Colonic mucosa (tissue), 4 donors: ENCODE results near the gene WDR26. TPM values are rescaled to one million over a fixed set of nuclear protein-coding genes. Genes with fewer than 3 reads are reported as not detected.
"Not testable (repeated sequence)": the region's sequence is repeated elsewhere in the genome, so short reads cannot be mapped to it uniquely, and the experiment has no call there.

Source experiments
- DNase-seq: peaks from one replicate; pipeline ENCODE4 v3.0.0-alpha.2; 2020
- H3K27ac ChIP-seq: fragments of 200-600 bp; one replicate; pipeline ENCODE4 v1.8.0; 2021
- H3K27me3 ChIP-seq: fragments of 200-600 bp; one replicate; pipeline ENCODE4 v1.8.0; 2021
- H3K36me3 ChIP-seq: fragments of 200-600 bp; one replicate; pipeline ENCODE4 v1.8.0; 2021
- H3K4me1 ChIP-seq: fragments of 200-600 bp; one replicate; pipeline ENCODE4 v1.8.0; 2021; ENCODE audit warnings: mild to moderate bottlenecking
- H3K4me3 ChIP-seq: fragments of 200-600 bp; one replicate; pipeline ENCODE4 v1.8.0; 2021
- H3K9ac ChIP-seq, 2 donors: one replicate each; pipeline ENCODE4 v1.7.0; 2013; ENCODE audit warnings: control low read depth in 2 of 2, low read depth in 2 of 2, low read length in 2 of 2
- H3K9me3 ChIP-seq: fragments of 200-600 bp; one replicate; pipeline ENCODE4 v1.8.0; 2021
- intact Hi-C: fragments of 100-400 bp; cut with DNase I; formaldehyde crosslinking; loops from one replicate; pipeline ENCODE4 v1.14.1; 2022
- total RNA-seq, 2 donors: library from RNA; stranded (reverse); fragmentation: NEBNext Ultra II Directional in 1 of 2; extraction: Animal tissue kit (Norgen Biotek cat#: 25700) in 1 of 2; gene quantifications; one replicate each; pipeline ENCODE4 v1.2.1, GENCODE V29; 2021
- TF ChIP-seq, protein P1 (sequence below): fragments of 200-600 bp; IDR thresholded peaks from one replicate; pipeline ENCODE4 v1.8.0; 2022; ENCODE audit warnings: antibody characterized with exemption, mild to moderate bottlenecking
- donor health status: healthy.
- donor health status: DM: no; HTN: no; CAD: no.
- donor health status: DM: no; HTN: no; CAD: no.

Gene WDR26
- total RNA-seq, 2 donors from 2014 or later = 53.5 to 78.4 TPM

DNA sequence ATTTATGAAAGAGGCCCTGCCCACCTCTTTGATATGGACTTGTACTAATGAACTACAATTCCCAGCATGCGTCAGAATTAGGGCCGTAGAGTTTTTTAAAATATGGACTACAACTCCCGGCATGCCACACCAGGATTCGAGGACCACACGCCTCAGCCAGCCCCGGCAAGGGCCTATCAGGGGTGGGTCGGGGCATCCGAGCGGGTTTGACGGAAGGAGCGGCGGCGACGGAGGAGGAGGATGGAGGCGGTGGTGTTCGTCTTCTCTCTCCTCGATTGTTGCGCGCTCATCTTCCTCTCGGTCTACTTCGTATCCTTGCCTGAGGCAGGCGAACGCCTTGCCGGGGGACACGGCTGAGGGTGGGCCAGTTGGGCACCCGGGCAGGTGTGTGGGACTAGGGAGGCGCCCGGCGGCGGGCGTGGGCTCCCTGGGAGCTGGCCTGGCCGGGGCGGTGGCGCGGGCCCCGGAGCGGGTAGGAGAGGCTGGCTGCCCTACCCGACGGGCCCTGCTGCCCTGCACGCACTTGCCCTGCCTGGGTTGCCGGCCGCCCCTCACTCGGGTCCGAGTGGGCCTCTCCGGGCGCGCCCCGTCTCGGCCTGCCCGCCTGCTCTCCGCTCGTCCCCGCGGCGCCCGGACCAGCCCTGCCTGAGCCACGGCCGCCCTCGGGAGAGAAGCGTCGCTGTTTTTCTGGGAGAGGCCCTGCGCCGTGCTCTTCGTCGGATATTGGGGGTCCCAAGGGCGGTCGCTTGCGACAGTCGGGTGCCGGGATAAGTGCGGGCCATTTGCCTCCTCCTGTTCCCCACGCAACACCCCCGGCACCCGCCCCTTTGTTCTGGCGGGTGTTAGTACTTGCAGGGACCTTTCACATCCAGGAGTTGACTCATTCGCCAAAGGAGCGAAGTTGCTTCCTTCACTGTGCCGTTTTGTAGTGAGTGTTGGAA is 77.6 kb downstream of the WDR26 start, which contains the start of gene CNIH4:
Gene CNIH4 (plus strand): TSS at position 195 of the 941 bp plus-strand sequence. CDS start 46 bp downstream, at position 241.
- TF ChIP-seq, protein P1, sequence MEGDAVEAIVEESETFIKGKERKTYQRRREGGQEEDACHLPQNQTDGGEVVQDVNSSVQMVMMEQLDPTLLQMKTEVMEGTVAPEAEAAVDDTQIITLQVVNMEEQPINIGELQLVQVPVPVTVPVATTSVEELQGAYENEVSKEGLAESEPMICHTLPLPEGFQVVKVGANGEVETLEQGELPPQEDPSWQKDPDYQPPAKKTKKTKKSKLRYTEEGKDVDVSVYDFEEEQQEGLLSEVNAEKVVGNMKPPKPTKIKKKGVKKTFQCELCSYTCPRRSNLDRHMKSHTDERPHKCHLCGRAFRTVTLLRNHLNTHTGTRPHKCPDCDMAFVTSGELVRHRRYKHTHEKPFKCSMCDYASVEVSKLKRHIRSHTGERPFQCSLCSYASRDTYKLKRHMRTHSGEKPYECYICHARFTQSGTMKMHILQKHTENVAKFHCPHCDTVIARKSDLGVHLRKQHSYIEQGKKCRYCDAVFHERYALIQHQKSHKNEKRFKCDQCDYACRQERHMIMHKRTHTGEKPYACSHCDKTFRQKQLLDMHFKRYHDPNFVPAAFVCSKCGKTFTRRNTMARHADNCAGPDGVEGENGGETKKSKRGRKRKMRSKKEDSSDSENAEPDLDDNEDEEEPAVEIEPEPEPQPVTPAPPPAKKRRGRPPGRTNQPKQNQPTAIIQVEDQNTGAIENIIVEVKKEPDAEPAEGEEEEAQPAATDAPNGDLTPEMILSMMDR = no peak
- Histone ChIP-seq H3K4me1 (peaks cover 10% of the 10 kb centered on the region), H3K27ac (peak within 1 kb of the TSS; percentile 93), H3K36me3 (no peaks in the 10 kb centered on the region), H3K27me3 (no peaks in the 10 kb centered on the region), H3K9ac (peak within 1 kb of the TSS; percentile 84 to 87), H3K4me3 (peak within 1 kb of the TSS; percentile 87), H3K9me3 (no peaks in the 10 kb centered on the region)
- intact Hi-C loops = loop anchor here (5.0 kb wide), 1 partner anchor 75 kb away; the partner anchor contains the start of gene WDR26
- peak; percentile 95 for DNase-seq

DNA sequence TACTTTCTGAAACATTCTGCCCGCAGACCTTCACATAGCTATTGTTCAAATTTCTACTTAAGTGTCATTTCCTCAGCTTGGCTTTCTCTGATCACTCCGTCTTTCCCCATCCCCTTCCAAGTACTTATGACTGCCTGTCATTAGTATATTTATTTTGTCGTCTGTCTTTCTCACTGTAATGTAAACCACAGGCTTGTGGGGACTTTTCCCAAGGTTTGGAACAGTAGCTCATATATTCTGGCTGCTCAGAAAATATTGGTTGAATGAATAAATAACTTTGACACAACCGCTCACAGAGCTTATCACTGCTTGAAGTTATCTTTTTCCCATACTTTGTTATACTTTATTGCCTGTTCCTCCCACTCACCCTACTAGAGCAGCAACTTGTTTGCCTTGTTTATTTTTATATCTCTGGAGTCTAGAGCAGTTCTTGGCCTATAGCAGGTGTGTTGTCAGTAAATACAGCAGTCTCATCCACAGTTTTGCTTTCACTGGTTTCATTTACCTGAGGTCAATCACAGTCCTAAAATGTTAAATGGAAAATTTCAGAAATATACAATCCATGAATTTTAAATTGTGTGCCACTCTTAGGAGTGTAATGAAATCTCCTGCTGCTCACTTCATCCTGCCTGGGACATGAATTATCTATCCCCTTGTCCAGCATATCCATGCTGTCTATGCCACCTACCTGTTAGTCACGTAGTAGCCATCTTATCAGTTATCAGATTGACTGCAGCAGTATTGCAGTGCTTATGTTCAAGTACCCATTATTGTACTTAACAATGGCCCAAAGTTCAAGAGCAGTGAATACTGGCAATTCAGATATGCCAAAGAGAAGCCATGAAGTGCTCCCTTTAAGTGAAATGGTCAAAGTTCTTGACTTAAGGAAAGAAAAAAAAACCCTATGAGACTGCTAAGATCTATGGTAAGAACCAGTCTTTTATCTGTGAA is 80.3 kb downstream of the WDR26 start:
- Histone ChIP-seq H3K4me3 (no peak overlapping the region), H3K27ac (peak overlapping the region; percentile 62), H3K4me1 (peaks cover 10% of the 10 kb centered on the region), H3K27me3 (no peaks in the 10 kb centered on the region), H3K36me3 (no peaks in the 10 kb centered on the region), H3K9me3 (no peaks in the 10 kb centered on the region), H3K9ac (peak overlapping the region in 1 of 2 donors; percentile 3)
- TF ChIP-seq, protein P1 = no peak
- intact Hi-C loops = no loop called here
- no peak for DNase-seq

DNA sequence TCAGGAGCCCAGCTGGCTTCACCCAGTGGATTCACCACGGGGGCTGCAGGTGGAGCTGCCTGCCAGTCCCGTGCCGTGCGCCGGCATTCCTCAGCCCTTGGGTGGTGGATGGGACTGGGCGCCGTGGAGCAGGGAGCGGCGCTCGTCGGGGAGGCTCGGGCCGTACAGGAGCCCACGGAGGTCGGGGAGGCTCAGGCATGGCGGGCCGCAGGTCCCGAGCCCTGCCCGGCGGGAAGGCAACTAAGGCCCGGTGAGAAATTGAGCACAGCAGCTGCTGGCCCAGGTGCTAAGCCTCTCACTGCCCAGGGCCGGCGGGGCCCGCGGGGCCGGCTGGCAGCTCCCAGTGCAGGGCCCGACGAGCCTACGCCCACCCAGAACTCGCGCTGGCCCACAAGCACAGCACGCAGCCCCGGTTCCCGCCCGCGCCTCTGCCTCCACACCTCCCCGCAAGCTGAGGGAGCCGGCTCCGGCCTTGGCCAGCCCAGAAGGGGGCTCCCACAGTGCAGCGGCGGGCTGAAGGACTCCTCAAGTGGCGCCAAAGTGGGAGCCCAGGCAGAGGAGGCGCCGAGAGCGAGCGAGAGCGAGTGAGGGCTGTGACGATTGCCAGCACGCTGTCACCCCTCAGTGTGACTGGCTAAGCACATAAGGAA is 82.0 kb downstream of the WDR26 start:
- H3K27me3 ChIP-seq, H3K36me3 ChIP-seq, H3K9ac ChIP-seq, H3K27ac ChIP-seq, H3K9me3 ChIP-seq, DNase-seq, H3K4me3 ChIP-seq, intact Hi-C loops, H3K4me1 ChIP-seq: not testable (repeated sequence)

DNA sequence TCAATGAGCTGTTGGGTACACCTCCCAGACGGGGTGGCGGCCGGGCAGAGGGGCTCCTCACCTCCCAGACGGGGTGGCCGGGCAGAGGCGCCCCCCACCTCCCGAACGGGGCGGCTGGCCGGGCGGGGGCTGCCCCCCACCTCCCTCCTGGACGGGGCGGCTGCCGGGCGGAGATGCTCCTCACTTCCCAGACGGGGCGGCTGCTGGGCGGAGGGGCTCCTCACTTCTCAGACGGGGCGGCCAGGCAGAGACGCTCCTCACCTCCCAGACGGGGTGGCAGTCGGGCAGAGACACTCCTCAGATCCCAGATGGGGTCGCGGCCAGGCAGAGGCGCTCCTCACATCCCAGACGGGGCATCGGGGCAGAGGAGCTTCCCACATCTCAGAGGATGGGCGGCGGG is 84.9 kb downstream of the WDR26 start:
- H3K4me3 ChIP-seq, intact Hi-C loops, H3K27ac ChIP-seq, H3K27me3 ChIP-seq, H3K9ac ChIP-seq, DNase-seq, H3K9me3 ChIP-seq, H3K36me3 ChIP-seq, H3K4me1 ChIP-seq: not testable (repeated sequence)

DNA sequence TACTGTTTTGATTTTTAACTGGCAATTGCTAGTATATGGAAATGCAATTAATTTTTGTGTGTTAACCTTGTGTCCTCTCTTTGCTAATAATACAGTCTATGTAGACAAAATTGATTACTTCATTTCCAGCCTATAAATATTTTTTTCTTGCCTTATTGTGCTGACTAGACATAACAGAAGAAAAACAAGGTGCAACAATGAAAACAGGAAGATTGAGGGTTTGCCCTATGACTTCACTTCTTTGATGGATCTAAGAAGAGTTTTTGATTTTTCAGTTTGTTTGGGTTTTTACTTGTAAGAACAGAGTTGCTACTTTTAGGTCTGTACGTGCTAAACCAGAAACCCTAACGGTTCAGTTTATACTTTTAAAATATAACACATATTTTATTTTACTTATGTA is 86.5 kb downstream of the WDR26 start:
- H3K9ac ChIP-seq = no peak overlapping the region
- TF ChIP-seq, protein P1 = no peak
- H3K9me3 ChIP-seq = no peaks in the 10 kb centered on the region
- no peaks in the 10 kb centered on the region for H3K4me1 ChIP-seq
- H3K27me3 ChIP-seq = no peaks in the 10 kb centered on the region
- no peak for DNase-seq
- no peaks in the 10 kb centered on the region for H3K36me3 ChIP-seq
- no peak overlapping the region for H3K27ac ChIP-seq
- no peak overlapping the region for H3K4me3 ChIP-seq
- intact Hi-C loops = no loop called here

DNA sequence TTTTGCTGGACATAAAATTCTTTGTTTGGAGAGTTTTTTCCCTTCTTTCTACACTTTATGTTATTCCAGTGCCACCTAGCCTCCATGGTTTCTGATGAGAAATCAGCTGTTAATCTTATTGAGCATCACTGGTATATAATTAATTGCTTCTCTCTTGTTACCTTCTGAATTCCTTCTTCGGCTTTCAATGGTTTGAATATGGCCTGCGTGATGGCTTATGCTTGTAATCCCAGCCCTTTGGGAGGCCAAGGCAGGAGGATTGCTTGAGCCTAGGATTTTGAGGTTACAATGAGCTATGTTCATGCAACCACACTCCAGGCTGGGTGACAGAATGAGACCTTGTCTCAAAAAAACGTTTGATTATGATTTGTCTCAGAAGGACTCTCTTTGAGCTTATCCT is 90.9 kb downstream of the WDR26 start:
- H3K9me3 ChIP-seq = no peaks in the 10 kb centered on the region
- no peaks in the 10 kb centered on the region for H3K36me3 ChIP-seq
- intact Hi-C loops = no loop called here
- TF ChIP-seq, protein P1 = no peak
- no peaks in the 10 kb centered on the region for H3K4me1 ChIP-seq
- no peak overlapping the region for H3K4me3 ChIP-seq
- H3K9ac ChIP-seq = no peak overlapping the region
- H3K27me3 ChIP-seq = no peaks in the 10 kb centered on the region
- no peak for DNase-seq
- no peak overlapping the region for H3K27ac ChIP-seq

DNA sequence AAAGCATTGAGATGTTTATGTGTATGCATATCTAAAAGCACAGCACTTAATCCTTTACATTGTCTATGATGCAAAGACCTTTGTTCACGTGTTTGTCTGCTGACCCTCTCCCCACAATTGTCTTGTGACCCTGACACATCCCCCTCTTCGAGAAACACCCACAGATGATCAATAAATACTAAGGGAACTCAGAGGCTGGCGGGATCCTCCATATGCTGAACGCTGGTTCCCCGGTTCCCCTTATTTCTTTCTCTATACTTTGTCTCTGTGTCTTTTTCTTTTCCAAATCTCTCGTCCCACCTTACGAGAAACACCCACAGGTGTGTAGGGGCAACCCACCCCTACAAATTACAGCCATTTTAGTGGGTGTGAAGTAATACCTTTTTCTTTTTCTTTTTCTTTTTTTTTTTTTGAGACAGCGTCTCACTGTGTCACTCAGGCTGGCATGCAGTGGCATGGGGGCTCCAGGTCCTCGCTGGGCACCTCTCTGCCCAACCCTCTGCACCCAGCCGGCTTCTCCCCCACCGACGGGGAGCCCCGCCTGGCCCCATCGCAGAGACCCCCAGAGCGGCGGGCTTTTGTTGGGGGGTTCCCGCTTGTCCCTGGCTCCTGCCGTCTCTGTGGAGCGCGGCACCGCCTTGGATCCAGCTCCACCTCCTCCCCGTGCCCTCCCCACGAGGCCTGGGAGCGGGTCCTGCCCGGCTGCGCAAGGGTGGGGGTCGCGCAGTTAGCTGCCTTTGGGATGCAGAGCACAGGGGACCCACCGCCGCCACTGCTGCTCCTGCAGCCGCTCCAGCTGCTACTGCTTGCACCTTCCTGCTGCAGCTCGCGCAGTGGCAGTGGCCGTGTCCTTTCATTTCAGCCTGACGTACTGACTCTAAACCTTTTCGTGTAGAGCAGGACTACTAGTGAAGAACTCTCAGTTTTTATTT is 93.9 kb downstream of the WDR26 start:
- peak overlapping the region in 1 of 2 donors; percentile 24 for H3K9ac ChIP-seq
- not testable (repeated sequence) for H3K27ac ChIP-seq

More for the DNA sequence above, 93.9 kb downstream of the WDR26 start:
- H3K9me3 ChIP-seq, H3K27me3 ChIP-seq, DNase-seq, H3K36me3 ChIP-seq, intact Hi-C loops, H3K4me1 ChIP-seq: not testable (repeated sequence)
- H3K4me3 ChIP-seq = peak overlapping the region; percentile 38
